Mucosa of stomach (tissue), 1 donor: ENCODE data around the gene CTCFL.
"Not testable (repeated sequence)": the region's sequence is repeated elsewhere in the genome, so short reads cannot be mapped to it uniquely, and the experiment has no call there.

ENCODE experiments used
- H3K27me3 ChIP-seq: one replicate; pipeline ENCODE4 v1.7.0; 2013; ENCODE audit warnings: mild to moderate bottlenecking, low read length; ENCODE audit not compliant: control insufficient read depth, insufficient read depth
- H3K36me3 ChIP-seq: one replicate; pipeline ENCODE4 v1.7.0; 2013; ENCODE audit warnings: low read length; ENCODE audit not compliant: control insufficient read depth, insufficient read depth
- H3K4me1 ChIP-seq: one replicate; pipeline ENCODE4 v1.7.0; 2013; ENCODE audit warnings: mild to moderate bottlenecking, low read length; ENCODE audit not compliant: control insufficient read depth, insufficient read depth
- H3K4me3 ChIP-seq: one replicate; pipeline ENCODE4 v1.7.0; 2013; ENCODE audit warnings: low read length
- H3K9ac ChIP-seq: one replicate; pipeline ENCODE4 v1.7.0; 2013; ENCODE audit warnings: mild to moderate bottlenecking, low read length, moderate library complexity
- H3K9me3 ChIP-seq: one replicate; pipeline ENCODE4 v1.7.0; 2013; ENCODE audit warnings: mild to moderate bottlenecking, low read length, moderate library complexity; ENCODE audit not compliant: control insufficient read depth
- donor health status: Pancreatic carcinoma.

Gene CTCFL

GRCh38 chr20:57498425-57499400 lies 26.2 kb downstream of the CTCFL start:
- H3K4me3 ChIP-seq = no peak overlapping the region

DNA sequence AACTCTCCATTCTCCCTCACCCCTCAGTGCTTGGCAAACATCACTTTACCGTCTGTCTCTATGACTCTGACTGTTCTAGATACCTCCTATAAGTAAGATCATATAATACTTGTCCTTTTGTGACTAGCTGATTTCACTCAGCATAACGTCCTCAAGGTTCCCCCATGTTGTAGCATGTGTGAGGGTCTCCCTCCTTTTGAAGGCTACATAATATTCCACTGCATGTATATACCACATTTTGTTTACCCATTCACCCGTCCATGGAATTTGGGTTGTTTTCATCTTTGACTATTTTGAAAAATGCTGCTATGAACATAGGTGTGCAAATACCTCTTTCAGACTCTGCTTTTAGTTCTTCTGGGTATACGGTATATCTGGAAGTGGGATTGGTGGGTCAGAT lies 28.3 kb downstream of the CTCFL start:
- no peak overlapping the region for H3K9ac ChIP-seq

More at GRCh38 chr20:57498425-57499400, 26.2 kb downstream of the CTCFL start:
- Histone ChIP-seq H3K36me3 (no peaks in the 10 kb centered on the region), H3K9ac (no peak overlapping the region), H3K27me3 (peaks cover 4% of the 10 kb centered on the region), H3K4me1 (no peaks in the 10 kb centered on the region), H3K9me3 (no peaks in the 10 kb centered on the region)

GRCh38 chr20:57495978-57496377 lies 29.0 kb downstream of the CTCFL start:
- no peaks in the 10 kb centered on the region for H3K27me3 ChIP-seq
- H3K9ac ChIP-seq = no peak overlapping the region
- H3K4me1 ChIP-seq = no peaks in the 10 kb centered on the region
- no peak overlapping the region for H3K4me3 ChIP-seq
- no peaks in the 10 kb centered on the region for H3K36me3 ChIP-seq
- H3K9me3 ChIP-seq = no peaks in the 10 kb centered on the region

More for the DNA sequence above, 28.3 kb downstream of the CTCFL start:
- Histone ChIP-seq H3K4me3 (no peak overlapping the region), H3K9me3 (no peaks in the 10 kb centered on the region), H3K27me3 (no peaks in the 10 kb centered on the region), H3K36me3 (no peaks in the 10 kb centered on the region), H3K4me1 (no peaks in the 10 kb centered on the region)

- Histone ChIP-seq H3K9ac (no peak overlapping the region), H3K36me3 (no peaks in the 10 kb centered on the region), H3K4me1 (no peaks in the 10 kb centered on the region), H3K9me3 (no peaks in the 10 kb centered on the region), H3K27me3 (no peaks in the 10 kb centered on the region), H3K4me3 (no peak overlapping the region)
Observed at GRCh38 chr20:57493091-57493615, 31.8 kb downstream of the CTCFL start.

DNA sequence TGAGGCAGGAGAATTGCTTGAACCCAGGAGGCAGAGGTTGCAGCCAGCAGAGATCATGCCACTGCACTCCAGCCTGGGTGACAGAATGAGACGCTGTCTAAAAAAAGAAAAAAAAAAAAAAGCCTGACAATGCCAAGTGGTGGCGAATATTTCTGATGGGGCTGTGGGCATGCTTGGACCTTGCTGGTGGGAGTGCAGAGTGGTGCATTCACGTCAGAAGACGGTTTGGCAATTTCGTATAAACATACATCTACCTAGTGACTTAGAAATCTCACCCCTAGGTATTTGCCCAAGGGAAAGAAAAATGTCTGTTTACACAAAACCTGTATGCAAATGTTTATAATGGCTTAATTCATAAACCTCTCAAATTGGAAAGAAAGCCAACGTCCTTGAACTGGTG lies 33.6 kb downstream of the CTCFL start:
- no peaks in the 10 kb centered on the region for H3K9me3 ChIP-seq
- H3K36me3 ChIP-seq = no peaks in the 10 kb centered on the region
- no peak overlapping the region for H3K9ac ChIP-seq
- H3K4me3 ChIP-seq = no peak overlapping the region
- no peaks in the 10 kb centered on the region for H3K27me3 ChIP-seq
- H3K4me1 ChIP-seq = no peaks in the 10 kb centered on the region

DNA sequence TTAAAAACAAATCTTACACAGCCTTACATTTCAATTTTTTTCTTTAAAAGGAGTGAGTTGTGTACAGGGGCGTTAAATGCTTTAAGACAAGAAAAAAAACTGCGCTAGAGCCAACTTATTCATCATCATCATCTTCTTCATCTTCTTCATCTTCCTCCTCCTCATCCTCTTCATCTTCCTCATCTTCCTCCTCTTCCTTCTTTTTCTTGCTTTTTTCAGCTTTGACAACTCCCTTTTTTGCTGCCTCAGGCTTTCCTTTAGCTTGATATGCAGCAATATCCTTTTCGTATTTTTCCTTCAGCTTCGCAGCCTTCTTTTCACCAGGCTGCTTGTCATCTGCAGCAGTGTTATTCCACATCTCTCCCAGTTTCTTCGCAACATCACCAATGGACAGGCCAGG lies 36.7 kb downstream of the CTCFL start:
- not testable (repeated sequence) for H3K27me3 ChIP-seq, H3K4me3 ChIP-seq, H3K36me3 ChIP-seq, H3K4me1 ChIP-seq, H3K9me3 ChIP-seq, H3K9ac ChIP-seq

GRCh38 chr20:57485770-57486169 lies 39.2 kb downstream of the CTCFL start:
- H3K4me3 ChIP-seq = no peak overlapping the region
- H3K4me1 ChIP-seq = no peaks in the 10 kb centered on the region
- no peak overlapping the region for H3K9ac ChIP-seq

DNA sequence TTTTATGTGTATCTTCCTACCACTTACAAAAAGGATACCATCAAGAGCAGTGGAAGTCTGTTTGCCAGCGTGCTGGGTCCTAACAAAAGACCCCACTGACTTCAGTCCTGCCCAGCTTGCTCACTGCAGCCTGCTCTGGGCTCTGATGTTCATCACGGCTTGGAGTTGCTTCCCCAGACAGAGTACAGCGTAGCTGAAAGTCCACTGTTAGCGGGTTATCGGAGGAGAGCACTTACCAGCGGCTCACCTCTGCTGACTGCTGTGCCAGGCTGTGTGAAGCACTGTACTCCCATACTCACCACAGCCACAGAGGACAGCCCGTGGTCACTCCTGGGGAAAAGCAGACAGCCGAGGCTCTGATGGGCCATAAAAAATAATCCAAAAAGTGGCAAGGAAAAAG lies 40.2 kb downstream of the CTCFL start:
- H3K27me3 ChIP-seq = peaks cover 4% of the 10 kb centered on the region
- no peaks in the 10 kb centered on the region for H3K4me1 ChIP-seq
- no peak overlapping the region for H3K9ac ChIP-seq

More at GRCh38 chr20:57485770-57486169, 39.2 kb downstream of the CTCFL start:
- Histone ChIP-seq H3K36me3 (no peaks in the 10 kb centered on the region), H3K27me3 (peaks cover 3% of the 10 kb centered on the region), H3K9me3 (no peaks in the 10 kb centered on the region)

DNA sequence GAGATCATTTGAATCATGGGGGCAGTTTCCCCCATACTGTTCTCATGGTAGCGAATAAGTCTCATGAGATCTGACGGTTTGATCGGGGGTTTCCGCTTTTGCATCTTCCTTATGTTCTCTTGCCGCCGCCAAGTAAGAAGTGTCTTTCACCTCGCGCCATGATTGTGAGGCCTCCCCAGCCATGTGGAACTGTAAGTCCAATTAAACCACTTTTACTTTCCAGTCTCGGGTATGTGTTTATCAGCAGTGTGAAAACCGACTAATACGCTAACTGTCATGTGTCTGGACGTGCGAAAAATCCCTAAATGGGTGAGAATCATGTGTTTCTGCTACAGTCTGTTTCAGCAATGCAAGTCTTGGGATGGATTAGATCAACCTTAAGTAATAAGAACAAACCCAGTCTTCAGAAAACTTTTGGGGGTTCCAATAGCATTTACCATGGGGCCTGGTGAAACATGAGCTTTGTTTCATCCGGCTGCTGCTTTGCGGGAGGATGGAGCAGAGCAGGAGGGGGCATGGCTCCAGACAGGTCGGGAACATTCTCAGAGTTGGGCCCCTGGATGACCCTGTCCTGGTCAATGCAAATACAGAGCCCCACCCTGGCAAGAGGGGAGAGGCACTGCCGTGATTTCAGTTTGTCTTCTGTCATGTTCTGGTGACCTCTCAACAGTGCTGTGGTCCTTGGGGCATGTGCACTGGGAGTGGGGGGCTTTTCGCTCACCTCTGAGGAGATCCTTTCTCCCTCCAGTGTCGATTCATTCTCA lies 41.5 kb downstream of the CTCFL start:
- H3K9ac ChIP-seq = no peak overlapping the region
- no peaks in the 10 kb centered on the region for H3K4me1 ChIP-seq
- H3K4me3 ChIP-seq = no peak overlapping the region
- H3K36me3 ChIP-seq = no peaks in the 10 kb centered on the region
- peaks cover 4% of the 10 kb centered on the region for H3K27me3 ChIP-seq
- H3K9me3 ChIP-seq = no peaks in the 10 kb centered on the region

More for the DNA sequence above, 40.2 kb downstream of the CTCFL start:
- no peaks in the 10 kb centered on the region for H3K9me3 ChIP-seq
- no peak overlapping the region for H3K4me3 ChIP-seq
- H3K36me3 ChIP-seq = no peaks in the 10 kb centered on the region

- Histone ChIP-seq H3K27me3 (peaks cover 4% of the 10 kb centered on the region), H3K4me1 (no peaks in the 10 kb centered on the region), H3K36me3 (no peaks in the 10 kb centered on the region), H3K9ac (no peak overlapping the region), H3K9me3 (no peaks in the 10 kb centered on the region), H3K4me3 (no peak overlapping the region)
Observed at GRCh38 chr20:57482796-57483195, 42.1 kb downstream of the CTCFL start.

DNA sequence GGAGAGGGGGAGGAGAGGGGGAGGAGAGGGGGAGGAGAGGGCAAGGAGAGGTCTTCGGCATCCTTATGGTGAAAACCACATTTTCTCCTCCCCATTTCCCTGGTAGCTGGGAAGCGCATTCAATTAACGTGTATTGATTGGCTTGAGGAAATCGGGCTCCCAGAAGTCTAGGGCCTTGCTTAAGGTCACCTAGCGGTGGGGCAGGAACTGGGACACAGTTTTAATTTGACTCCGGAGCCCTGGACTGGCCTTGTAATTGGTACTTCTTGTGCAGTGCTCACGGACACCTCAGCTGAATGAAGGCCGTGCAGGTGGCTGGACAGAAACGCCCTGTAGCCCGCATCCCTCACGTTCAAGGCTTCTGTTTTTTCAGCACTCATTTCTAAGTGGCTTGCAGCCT lies 42.8 kb downstream of the CTCFL start:
- Histone ChIP-seq H3K4me1 (no peaks in the 10 kb centered on the region), H3K4me3 (no peak overlapping the region), H3K36me3 (no peaks in the 10 kb centered on the region), H3K9ac (no peak overlapping the region), H3K9me3 (no peaks in the 10 kb centered on the region), H3K27me3 (peaks cover 4% of the 10 kb centered on the region)

- no peak overlapping the region for H3K4me3 ChIP-seq
- no peaks in the 10 kb centered on the region for H3K9me3 ChIP-seq
- H3K27me3 ChIP-seq = peaks cover 4% of the 10 kb centered on the region
- H3K36me3 ChIP-seq = no peaks in the 10 kb centered on the region
- no peak overlapping the region for H3K9ac ChIP-seq
- H3K4me1 ChIP-seq = no peaks in the 10 kb centered on the region
Observed at GRCh38 chr20:57481281-57481711, 43.6 kb downstream of the CTCFL start.
